GM21423 (cell line): Measurements from ENCODE around the gene GRK5.
"Not testable (repeated sequence)": the region's sequence is repeated elsewhere in the genome, so short reads cannot be mapped to it uniquely, and the experiment has no call there.

Experiments used
- ATAC-seq: cut with Tn5 transposase; IDR thresholded peaks from one replicate; pipeline ENCODE4 v1.9.1; 2021; ENCODE audit warnings: mild to moderate bottlenecking, moderate library complexity; ENCODE audit not compliant: unreplicated experiment

The GRK5 gene

GRCh38 chr10:119431034-119431772, 223.8 kb downstream of the GRK5 start:
- ATAC-seq: no peak

GRCh38 chr10:119431773-119432135, 224.4 kb downstream of the GRK5 start:
- no peak for ATAC-seq

- ATAC-seq: not testable (repeated sequence)
Observed at GRCh38 chr10:119434942-119435341, 227.6 kb downstream of the GRK5 start.

- no peak for ATAC-seq
Observed at GRCh38 chr10:119438717-119439116, 231.3 kb downstream of the GRK5 start.

GRCh38 chr10:119439922-119440321, 232.6 kb downstream of the GRK5 start:
- no peak for ATAC-seq

GRCh38 chr10:119441151-119441821, 233.9 kb downstream of the GRK5 start:
- ATAC-seq: no peak

GRCh38 chr10:119441921-119442757, 234.8 kb downstream of the GRK5 start:
- no peak for ATAC-seq

- ATAC-seq: no peak
Observed at GRCh38 chr10:119442758-119443060, 235.3 kb downstream of the GRK5 start.

GRCh38 chr10:119443441-119443840, 236.1 kb downstream of the GRK5 start:
- no peak for ATAC-seq

- no peak for ATAC-seq
Observed at GRCh38 chr10:119443970-119444660, 236.7 kb downstream of the GRK5 start.

GRCh38 chr10:119444866-119445265, 237.5 kb downstream of the GRK5 start:
- ATAC-seq: no peak

GRCh38 chr10:119445311-119445934, 238.1 kb downstream of the GRK5 start:
- no peak for ATAC-seq

- no peak for ATAC-seq
Observed at GRCh38 chr10:119445935-119446317, 238.6 kb downstream of the GRK5 start.

- no peak for ATAC-seq
Observed at GRCh38 chr10:119446441-119447277, 239.3 kb downstream of the GRK5 start.

GRCh38 chr10:119447421-119447820, 240.1 kb downstream of the GRK5 start:
- ATAC-seq: no peak

GRCh38 chr10:119447823-119448546, 240.6 kb downstream of the GRK5 start:
- no peak for ATAC-seq

- ATAC-seq: no peak
Observed at GRCh38 chr10:119448628-119449584, 241.5 kb downstream of the GRK5 start.

- no peak for ATAC-seq
Observed at GRCh38 chr10:119449760-119450461, 242.5 kb downstream of the GRK5 start.
